Esophagus squamous epithelium (tissue), 5 donors: ENCODE results near the gene KLHDC8A. TPM values are rescaled to one million over a fixed set of nuclear protein-coding genes. Genes with fewer than 3 reads are reported as not detected.

ENCODE experiments used
- DNase-seq: peaks from one replicate; lab custom pipeline; 2025; lab: John Stamatoyannopoulos, UW
- H3K27ac ChIP-seq, 4 donors: fragments of 200-600 bp; sonication (generic); one replicate each; pipeline ENCODE4 v1.5.1; 2016 to 2019; ENCODE audit warnings: mild to moderate bottlenecking in 1 of 4
- H3K27me3 ChIP-seq, 4 donors: fragments of 200-600 bp; sonication (generic); 1 replicate in 3 of 4; 2 replicates in 1 of 4; pipeline versions ENCODE4 v1.5.1 to v1.6.0; 2017 to 2021; ENCODE audit warnings: antibody characterized with exemption in 1 of 4
- H3K36me3 ChIP-seq, 3 donors: fragments of 200-600 bp; sonication (generic); one replicate each; pipeline ENCODE4 v1.5.1; 2016 to 2019
- H3K4me1 ChIP-seq, 3 donors: fragments of 200-600 bp; sonication (generic); one replicate each; pipeline ENCODE4 v1.5.1; 2017 to 2019
- H3K4me3 ChIP-seq, 4 donors: fragments of 200-600 bp; sonication (generic); 1 replicate in 3 of 4; 2 replicates in 1 of 4; pipeline ENCODE4 v1.5.1; 2016 to 2019; ENCODE audit warnings: mild to moderate bottlenecking in 2 of 4, moderate library complexity in 1 of 4
- H3K9me3 ChIP-seq, 3 donors: fragments of 200-600 bp; sonication (generic); one replicate each; pipeline ENCODE4 v1.5.1; 2016 to 2019
- POLR2A ChIP-seq, 4 donors: fragments of 450-650 bp; IDR thresholded peaks; one replicate each; pipeline ENCODE4 v1.6.1; 2017; ENCODE audit warnings: antibody characterized with exemption in 4 of 4, mild to moderate bottlenecking in 4 of 4, moderate library complexity in 3 of 4
- WGBS, 2 donors: methylation state at CpG; one replicate each; pipeline ENCODE4 v1.1.5; 2018; 5-methylcytosine and 5-hydroxymethylcytosine counted together
- intact Hi-C: fragments of 100-400 bp; cut with DNase I; formaldehyde crosslinking; loops from one replicate; pipeline ENCODE4 v1.15.0; 2022
- small RNA-seq, 4 donors: library from RNA; depleted of rRNA; stranded (forward); fragments of <200 nt; gene quantifications; one replicate each; pipeline ENCODE3, GENCODE V24; 2016
- total RNA-seq, 4 donors: library from RNA; depleted of rRNA; stranded (reverse); fragments of >200 nt; gene quantifications; one replicate each; pipeline ENCODE4 v1.1.0, GENCODE V29; 2016
- TF ChIP-seq, protein P1 (sequence below), 6 experiments: fragments of 450-650 bp in 4 of 6; fragments of 200-600 bp in 2 of 6; sonication (generic) in 2 of 6; IDR thresholded peaks; one replicate each; pipeline ENCODE4 v1.5.1; 2016 to 2019; ENCODE audit warnings: antibody characterized with exemption in 6 of 6, mild to moderate bottlenecking in 4 of 6, moderate library complexity in 4 of 6
- donor health status: DM: yes; HTN: yes; CAD: no.

KLHDC8A gene
- total RNA-seq, 4 donors from 2014 or later = 0.97 to 4.4 (median 2.1) TPM

DNA sequence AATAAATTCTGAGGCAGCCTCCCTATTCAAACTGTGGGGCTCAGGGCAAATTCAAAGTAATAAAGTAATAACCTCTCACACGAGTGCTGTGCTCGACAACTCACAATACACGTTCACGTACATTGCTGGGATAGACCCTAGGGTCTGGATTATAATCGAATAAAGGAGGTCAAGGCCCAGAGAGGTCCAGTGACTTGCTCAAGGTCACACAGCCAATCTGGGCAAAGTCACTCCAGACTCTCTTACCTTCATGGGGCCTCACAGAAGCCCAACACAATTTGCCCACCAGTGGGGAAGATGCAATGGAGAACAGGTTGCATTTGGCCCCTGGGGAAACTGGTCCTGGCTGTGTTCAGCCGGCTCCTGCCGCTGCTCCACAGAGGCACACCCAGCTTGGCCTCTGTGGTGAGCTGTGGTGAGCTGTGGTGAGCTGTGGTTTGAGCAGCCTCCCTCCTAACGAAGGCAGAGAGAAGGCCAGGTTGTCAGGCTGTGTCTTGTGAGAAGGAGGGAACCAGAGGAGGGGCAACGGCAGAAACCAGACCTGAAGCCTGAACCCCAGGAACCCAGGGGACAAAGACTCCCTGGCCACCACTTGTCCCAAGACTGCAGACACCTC, 70.3 kb downstream of the KLHDC8A start:
- Histone ChIP-seq H3K9me3 (no peaks in the 10 kb centered on the region), H3K36me3 (no peaks in the 10 kb centered on the region), H3K27me3 (no peaks in the 10 kb centered on the region), H3K27ac (peak overlapping the region; percentile 69 to 91 (median 85)), H3K4me1 (peaks cover 43 to 76% (median 47%) of the 10 kb centered on the region in 3 donors), H3K4me3 (no peak overlapping the region)
- TF ChIP-seq POLR2A (IDR thresholded peaks at IDR 0.05) = no peak
- TF ChIP-seq, protein P1, sequence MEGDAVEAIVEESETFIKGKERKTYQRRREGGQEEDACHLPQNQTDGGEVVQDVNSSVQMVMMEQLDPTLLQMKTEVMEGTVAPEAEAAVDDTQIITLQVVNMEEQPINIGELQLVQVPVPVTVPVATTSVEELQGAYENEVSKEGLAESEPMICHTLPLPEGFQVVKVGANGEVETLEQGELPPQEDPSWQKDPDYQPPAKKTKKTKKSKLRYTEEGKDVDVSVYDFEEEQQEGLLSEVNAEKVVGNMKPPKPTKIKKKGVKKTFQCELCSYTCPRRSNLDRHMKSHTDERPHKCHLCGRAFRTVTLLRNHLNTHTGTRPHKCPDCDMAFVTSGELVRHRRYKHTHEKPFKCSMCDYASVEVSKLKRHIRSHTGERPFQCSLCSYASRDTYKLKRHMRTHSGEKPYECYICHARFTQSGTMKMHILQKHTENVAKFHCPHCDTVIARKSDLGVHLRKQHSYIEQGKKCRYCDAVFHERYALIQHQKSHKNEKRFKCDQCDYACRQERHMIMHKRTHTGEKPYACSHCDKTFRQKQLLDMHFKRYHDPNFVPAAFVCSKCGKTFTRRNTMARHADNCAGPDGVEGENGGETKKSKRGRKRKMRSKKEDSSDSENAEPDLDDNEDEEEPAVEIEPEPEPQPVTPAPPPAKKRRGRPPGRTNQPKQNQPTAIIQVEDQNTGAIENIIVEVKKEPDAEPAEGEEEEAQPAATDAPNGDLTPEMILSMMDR (IDR thresholded peaks at IDR 0.05) = no peak
- intact Hi-C loops = no loop called here
- no peak for DNase-seq
- 76 to 93% methylated on average over 5 to 6 of the region's 9 CpGs for WGBS, 2 donors

Small RNAs within 50 kb of the gene (small RNA-seq; reads per million reads assigned to genes)
- gene SNRPGP10 = 0 reads per million in 4 donors

Other genes with a start within 250 kb of the KLHDC8A start
- gene RBBP5, start 234.9 kb downstream of the KLHDC8A start, total RNA-seq = 10 to 100 TPM in 3 of 4 donors, 1 to 10 TPM in 1; 7.0 to 36.7 (median 12.2) TPM
- gene DSTYK, start 145.2 kb downstream of the KLHDC8A start, total RNA-seq = 10 to 100 TPM in 1 of 4 donors, 1 to 10 TPM in 3; 6.5 to 10.9 (median 6.9) TPM
- 1 to 10 TPM in 1 of 4 donors, under 1 TPM in 3; 0.76 to 1.9 (median 0.91) TPM for gene TMCC2, start 129.0 kb downstream of the KLHDC8A start, total RNA-seq
- gene NUAK2, start 35.2 kb downstream of the KLHDC8A start, total RNA-seq = 10 to 100 TPM; 15.8 to 32.0 (median 21.4) TPM
- gene LEMD1, start 65.1 kb upstream of the KLHDC8A start, total RNA-seq = 1 to 10 TPM in 3 of 4 donors, not detected in 1; 1.1 to 1.4 (median 1.3) TPM
- gene BLACAT1, start 99.1 kb upstream of the KLHDC8A start, total RNA-seq = 1 to 10 TPM in 2 of 4 donors, under 1 TPM in 2; 0.29 to 2.3 (median 0.99) TPM
- gene CDK18, start 147.7 kb upstream of the KLHDC8A start, total RNA-seq = 10 to 100 TPM in 1 of 4 donors, 1 to 10 TPM in 3; 2.5 to 10.7 (median 6.3) TPM